Type B pancreatic cell (in vitro differentiated cells): ENCODE data around the gene C4A. TPM values are rescaled to one million over a fixed set of nuclear protein-coding genes. Genes with fewer than 3 reads are reported as not detected.
"Not testable (repeated sequence)": the region's sequence is repeated elsewhere in the genome, so short reads cannot be mapped to it uniquely, and the experiment has no call there.

Experiments
- DNase-seq: peaks from one replicate; pipeline ENCODE4 v3.0.0; 2021; ENCODE audit warnings: mixed read lengths; ENCODE audit not compliant: unreplicated experiment; ENCODE audit errors: extremely low spot score
- H3K27ac Mint-ChIP-seq: 2 replicates; pipeline ENCODE4 v1.8.0; 2021; ENCODE audit warnings: mild to moderate bottlenecking, mixed read lengths
- H3K27me3 Mint-ChIP-seq: 2 replicates; pipeline ENCODE4 v1.8.0; 2021; ENCODE audit warnings: mixed read lengths
- H3K36me3 Mint-ChIP-seq: 2 replicates; pipeline ENCODE4 v1.8.0; 2021; ENCODE audit warnings: mixed read lengths
- H3K4me1 Mint-ChIP-seq: one replicate; pipeline ENCODE4 v1.8.0; 2021; ENCODE audit warnings: mixed read lengths; ENCODE audit not compliant: unreplicated experiment
- H3K4me3 Mint-ChIP-seq: 2 replicates; pipeline ENCODE4 v1.8.0; 2021; ENCODE audit warnings: mild to moderate bottlenecking, mixed read lengths
- H3K9me3 Mint-ChIP-seq: 2 replicates; pipeline ENCODE4 v1.8.0; 2021; ENCODE audit warnings: mixed read lengths
- CTCF ChIP-seq: fragments of 200-600 bp; sonication (generic); conservative IDR thresholded peaks from 2 replicates; pipeline ENCODE4 v1.5.0; 2021; ENCODE audit warnings: antibody characterized with exemption, mild to moderate bottlenecking
- long read RNA-seq: library from polyadenylated mRNA; unstranded; transcript quantifications from one replicate; pipeline ENCODE4 v2.0.0, GENCODE V29; 2020
- total RNA-seq: library from RNA; stranded (reverse); gene quantifications from 2 replicates; pipeline ENCODE4 v1.2.1, GENCODE V29; 2021; ENCODE audit warnings: low replicate concordance

Gene C4A
- total RNA-seq: 5.2 and 9.7 TPM in 2 replicates
- long read RNA-seq, partial matches to known transcripts: 1 of 1 reads
- long read RNA-seq, other reads (novel, unspliced or antisense): 0 of 1 reads

- not testable (repeated sequence) for H3K4me3 Mint-ChIP-seq, DNase-seq, H3K27ac Mint-ChIP-seq, H3K4me1 Mint-ChIP-seq, H3K9me3 Mint-ChIP-seq, H3K36me3 Mint-ChIP-seq, H3K27me3 Mint-ChIP-seq
Observed at GRCh38 chr6:31981744-31982143, at the start of gene C4A. Gene C4A, plus strand, starts transcription at chr6:31982057. Its CDS starts 51 bp downstream, at chr6:31982108.

DNA sequence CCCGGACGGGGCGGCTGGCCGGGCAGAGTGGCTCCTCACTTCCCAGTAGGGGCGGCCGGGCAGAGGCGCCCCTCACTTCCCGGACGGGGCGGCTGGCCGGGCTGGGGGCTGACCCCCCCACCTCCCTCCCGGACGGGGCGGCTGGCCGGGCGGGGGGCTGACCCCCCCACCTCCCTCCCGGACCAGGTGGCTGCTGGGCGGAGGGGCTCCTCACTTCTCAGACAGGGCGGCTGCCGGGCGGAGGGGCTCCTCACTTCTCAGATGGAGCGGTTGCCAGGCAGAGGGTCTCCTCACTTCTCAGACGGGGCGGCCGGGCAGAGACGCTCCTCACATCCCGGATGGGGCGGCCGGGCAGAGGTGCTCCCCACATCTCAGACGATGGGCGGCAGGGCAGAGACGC, 49.7 kb upstream of the C4A start:
- not testable (repeated sequence) for H3K4me3 Mint-ChIP-seq, H3K27me3 Mint-ChIP-seq, H3K4me1 Mint-ChIP-seq, H3K36me3 Mint-ChIP-seq, DNase-seq, H3K27ac Mint-ChIP-seq, H3K9me3 Mint-ChIP-seq

DNA sequence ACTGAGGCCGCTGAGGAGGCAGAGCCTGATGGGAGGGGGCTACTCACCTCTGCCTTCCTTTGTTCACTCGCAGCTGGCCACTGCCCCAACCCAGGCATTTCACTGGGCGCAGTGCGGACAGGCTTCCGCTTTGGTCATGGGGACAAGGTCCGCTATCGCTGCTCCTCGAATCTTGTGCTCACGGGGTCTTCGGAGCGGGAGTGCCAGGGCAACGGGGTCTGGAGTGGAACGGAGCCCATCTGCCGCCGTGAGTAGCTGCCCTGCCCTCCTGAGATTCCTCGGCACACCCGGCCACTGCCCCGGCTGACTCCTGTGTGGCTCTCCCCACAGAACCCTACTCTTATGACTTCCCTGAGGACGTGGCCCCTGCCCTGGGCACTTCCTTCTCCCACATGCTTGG, 48.3 kb upstream of the C4A start:
- Mint-ChIP-seq H3K4me3 (no peak overlapping the region), H3K4me1 (no peaks in the 10 kb centered on the region), H3K9me3 (no peaks in the 10 kb centered on the region), H3K27me3 (peaks cover 4% of the 10 kb centered on the region), H3K36me3 (no peaks in the 10 kb centered on the region), H3K27ac (no peak overlapping the region)
- no peak for TF ChIP-seq CTCF
- no peak for DNase-seq

DNA sequence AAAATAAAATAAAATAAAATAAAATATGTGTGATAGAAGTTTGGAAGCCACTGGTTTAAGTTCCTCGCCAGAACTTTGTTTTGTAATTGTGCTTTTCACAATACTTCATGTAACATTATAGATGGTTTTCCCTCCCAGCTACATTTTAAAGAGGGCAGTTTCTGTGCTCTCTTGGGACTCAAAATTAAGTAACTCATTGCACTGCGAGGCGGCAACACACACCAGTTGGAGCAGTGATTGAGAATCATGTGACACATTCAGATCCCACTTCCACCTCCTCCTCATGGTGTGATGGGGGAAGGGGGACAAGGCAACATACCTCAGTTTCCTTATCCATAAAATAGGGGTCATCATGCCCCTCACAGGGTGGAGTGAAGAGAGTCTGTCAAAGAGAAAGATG, 46.8 kb upstream of the C4A start:
- peaks cover 4% of the 10 kb centered on the region for H3K27me3 Mint-ChIP-seq
- no peak for TF ChIP-seq CTCF
- H3K36me3 Mint-ChIP-seq: no peaks in the 10 kb centered on the region
- H3K4me3 Mint-ChIP-seq: no peak overlapping the region
- no peak overlapping the region for H3K27ac Mint-ChIP-seq
- H3K9me3 Mint-ChIP-seq: no peaks in the 10 kb centered on the region
- DNase-seq: no peak
- H3K4me1 Mint-ChIP-seq: no peaks in the 10 kb centered on the region

GRCh38 chr6:31935823-31936222, 46.0 kb upstream of the C4A start:
- DNase-seq: no peak
- Mint-ChIP-seq H3K27ac (no peak overlapping the region), H3K9me3 (no peaks in the 10 kb centered on the region), H3K27me3 (peaks cover 4% of the 10 kb centered on the region), H3K4me1 (peaks cover 7% of the 10 kb centered on the region), H3K36me3 (no peaks in the 10 kb centered on the region), H3K4me3 (no peak overlapping the region)
- TF ChIP-seq CTCF: no peak

DNA sequence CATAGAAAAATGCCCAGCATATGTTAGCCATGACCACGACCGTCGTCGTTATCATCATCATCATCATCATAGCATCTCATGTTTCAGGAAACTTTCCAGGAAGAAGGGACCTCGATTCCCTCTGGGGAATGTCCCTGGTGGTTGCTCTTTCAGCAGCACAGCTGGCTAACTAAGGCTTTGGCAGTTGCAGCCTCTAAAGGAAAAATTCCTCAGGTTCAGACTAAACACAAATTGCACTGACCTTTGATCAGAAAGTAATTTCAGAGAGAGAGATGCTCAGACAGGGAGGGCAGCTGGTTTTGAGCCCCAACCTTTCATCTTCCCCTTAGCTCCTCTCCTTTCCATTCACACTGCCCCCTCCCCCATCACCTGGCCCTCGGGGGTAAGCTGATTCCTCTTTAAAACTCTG, 41.6 kb upstream of the C4A start:
- DNase-seq: no peak
- Mint-ChIP-seq H3K4me3 (no peak overlapping the region), H3K36me3 (no peaks in the 10 kb centered on the region), H3K9me3 (no peaks in the 10 kb centered on the region), H3K4me1 (peaks cover 8% of the 10 kb centered on the region), H3K27me3 (peaks cover 15% of the 10 kb centered on the region), H3K27ac (no peak overlapping the region)
- TF ChIP-seq CTCF: no peak

DNA sequence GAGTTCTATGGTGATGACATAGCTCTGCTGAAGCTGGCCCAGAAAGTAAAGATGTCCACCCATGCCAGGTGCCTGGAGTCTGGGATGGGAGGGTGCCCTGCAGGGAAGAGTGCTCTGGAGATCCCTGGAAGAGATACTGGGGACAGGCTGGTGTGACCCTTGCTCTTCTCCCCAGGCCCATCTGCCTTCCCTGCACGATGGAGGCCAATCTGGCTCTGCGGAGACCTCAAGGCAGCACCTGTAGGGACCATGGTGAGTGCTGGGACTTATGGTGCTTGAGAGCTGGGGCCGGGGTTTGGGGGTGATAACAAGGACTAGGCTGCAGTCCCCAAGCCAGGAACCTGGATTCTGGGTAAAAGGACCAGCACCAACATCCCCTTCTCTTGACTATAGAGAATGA, 38.1 kb upstream of the C4A start:
- Mint-ChIP-seq H3K9me3 (no peaks in the 10 kb centered on the region), H3K27ac (no peak overlapping the region), H3K27me3 (peaks cover 26% of the 10 kb centered on the region)

More for the DNA sequence above, 38.1 kb upstream of the C4A start:
- H3K4me3 Mint-ChIP-seq: no peak overlapping the region
- H3K4me1 Mint-ChIP-seq: peaks cover 12% of the 10 kb centered on the region
- no peaks in the 10 kb centered on the region for H3K36me3 Mint-ChIP-seq
- no peak for DNase-seq
- TF ChIP-seq CTCF: no peak
